ENCODE results near the gene KRTAP10-9.
"Not testable (repeated sequence)": the region's sequence is repeated elsewhere in the genome, so short reads cannot be mapped to it uniquely, and the experiment has no call there.

The KRTAP10-9 gene

GRCh38 chr21:44653656-44654575 is 27.0 kb downstream of the KRTAP10-9 start:
- TF ChIP-seq ZFX (IDR thresholded peaks at IDR 0.05): no peak
- TF ChIP-seq CTCF (conservative IDR thresholded peaks at IDR 0.05): no peak
- no peak overlapping the region for H3K27ac ChIP-seq

GRCh38 chr21:44654576-44655175 is 27.8 kb downstream of the KRTAP10-9 start, which contains the start of gene KRTAP12-4:
Gene KRTAP12-4, minus strand, starts transcription at chr21:44654659. Its CDS starts 45 bp downstream, at chr21:44654614.
- no peak for TF ChIP-seq ZFX (IDR thresholded peaks at IDR 0.05)
- TF ChIP-seq CTCF (conservative IDR thresholded peaks at IDR 0.05): no peak
- no peak within 1 kb of the TSS for H3K27ac ChIP-seq

DNA sequence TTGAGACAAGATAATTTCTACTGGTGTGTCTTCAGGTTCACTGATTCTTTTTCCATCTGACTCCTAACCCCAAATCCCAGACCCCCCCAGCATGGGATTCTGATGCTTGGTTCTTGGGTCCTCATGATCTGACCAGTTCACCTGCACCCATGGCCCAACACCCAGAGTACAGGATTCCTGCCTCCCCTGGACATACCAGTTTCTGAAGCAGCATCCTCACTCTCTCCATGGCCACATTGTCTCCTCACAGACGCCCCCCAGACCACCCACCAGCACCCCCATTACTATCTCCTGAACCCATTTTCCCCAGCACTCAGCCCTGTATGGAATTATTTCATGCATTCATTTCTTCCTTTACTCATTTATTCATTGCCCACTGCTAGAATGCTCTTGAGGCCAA is 30.0 kb downstream of the KRTAP10-9 start:
- H3K27ac ChIP-seq: no peak overlapping the region
- TF ChIP-seq CTCF (conservative IDR thresholded peaks at IDR 0.05) (no peak), ZFX (IDR thresholded peaks at IDR 0.05) (no peak)

DNA sequence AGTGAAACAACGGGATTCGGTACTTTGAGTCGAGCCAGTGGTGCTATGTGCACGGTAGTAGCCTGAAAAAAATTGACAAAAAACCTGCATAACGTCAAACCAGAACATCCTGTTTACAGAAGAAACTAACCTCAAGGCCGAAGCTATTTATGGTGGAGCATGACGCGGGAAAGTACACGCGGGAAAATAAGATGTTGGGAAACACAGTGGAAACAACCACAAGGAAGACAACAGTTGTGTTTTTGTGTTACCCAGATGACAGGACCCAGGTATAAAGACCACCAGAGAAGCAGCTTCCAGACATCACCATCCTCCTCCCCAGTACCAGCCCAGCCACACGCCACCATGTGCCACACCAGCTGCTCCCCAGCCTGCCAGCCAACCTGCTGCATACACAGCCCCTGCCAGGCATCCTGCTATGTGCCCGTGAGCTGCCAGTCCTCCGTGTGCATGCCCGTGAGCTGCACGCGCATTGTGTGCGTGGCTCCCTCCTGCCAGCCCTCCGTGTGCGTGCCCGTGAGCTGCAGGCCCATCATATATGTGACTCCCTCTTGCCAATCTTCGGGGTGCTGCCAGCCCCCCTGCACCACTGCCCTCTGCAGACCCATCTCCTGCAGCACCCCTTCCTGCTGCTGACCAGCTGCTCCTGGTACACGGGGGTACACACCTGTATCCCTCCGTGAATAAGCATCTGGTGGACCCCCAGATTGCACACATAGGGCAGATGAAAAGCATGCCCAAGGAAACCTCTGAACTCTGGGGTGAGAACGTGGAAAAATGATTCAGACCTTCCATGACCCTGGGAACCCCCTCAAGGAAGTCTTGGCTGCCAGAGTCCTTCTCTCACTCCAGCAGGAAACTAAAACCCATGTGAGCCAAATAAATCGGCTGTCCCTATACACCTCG is 31.0 kb downstream of the KRTAP10-9 start, which contains the start of gene KRTAP12-3:
TSS of gene KRTAP12-3 (plus strand) at position 298 of the 906 bp plus-strand sequence. CDS start at position 346, 48 bp downstream.
- no peak within 1 kb of the TSS for H3K27ac ChIP-seq
- TF ChIP-seq CTCF (conservative IDR thresholded peaks at IDR 0.05) (no peak), ZFX (IDR thresholded peaks at IDR 0.05) (no peak)

GRCh38 chr21:44658541-44658910 is 31.6 kb downstream of the KRTAP10-9 start:
- no peak overlapping the region for H3K27ac ChIP-seq
- TF ChIP-seq ZFX (IDR thresholded peaks at IDR 0.05) (no peak), CTCF (conservative IDR thresholded peaks at IDR 0.05) (no peak)

DNA sequence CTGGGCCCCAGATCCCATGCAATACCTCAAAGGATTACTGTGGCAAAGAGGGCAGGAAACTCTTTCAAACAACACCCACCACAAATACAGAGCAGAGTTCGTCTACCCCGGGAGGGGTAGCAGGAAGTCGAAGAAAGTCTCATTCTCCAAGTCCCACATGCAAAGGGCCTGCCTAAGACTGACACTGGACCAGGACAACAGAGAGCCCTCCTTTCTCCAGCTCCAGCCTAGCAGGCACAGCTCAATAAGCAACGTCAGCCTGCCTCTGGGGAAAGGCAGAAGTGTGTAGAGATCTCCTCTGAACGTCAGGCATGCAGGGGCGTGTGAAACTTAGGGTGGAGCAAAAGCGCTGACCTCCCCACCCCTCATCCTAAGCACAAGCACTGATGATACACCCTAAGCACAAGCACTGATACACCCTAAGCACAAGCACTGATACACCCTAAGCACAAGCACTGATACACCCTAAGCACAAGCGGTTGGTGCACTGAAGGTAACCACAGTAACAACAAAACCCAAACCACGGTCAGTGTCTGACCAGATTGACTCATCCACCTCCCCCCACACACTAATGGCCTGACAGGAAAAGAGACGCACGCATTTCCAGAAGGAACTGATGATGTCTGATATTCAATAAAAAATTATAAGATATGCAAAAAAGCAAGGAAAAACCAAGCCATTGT is 32.2 kb downstream of the KRTAP10-9 start:
- H3K27ac ChIP-seq: no peak overlapping the region
- TF ChIP-seq ZFX (IDR thresholded peaks at IDR 0.05) (no peak), CTCF (conservative IDR thresholded peaks at IDR 0.05) (no peak)

GRCh38 chr21:44661567-44661966 is 34.7 kb downstream of the KRTAP10-9 start:
- not testable (repeated sequence) for H3K27ac ChIP-seq
